VCaP (cell line): ENCODE results near the gene DDX49.
"Not testable (repeated sequence)": the region's sequence is repeated elsewhere in the genome, so short reads cannot be mapped to it uniquely, and the experiment has no call there.

Experiments
- H3K27ac ChIP-seq: fragments of 450-650 bp; 2 replicates; pipeline ENCODE4 v1.5.1; 2017
- TF ChIP-seq, protein P1 (sequence below): fragments of 450-650 bp; conservative IDR thresholded peaks from 2 replicates; pipeline ENCODE4 v1.5.1; 2017; ENCODE audit warnings: mild to moderate bottlenecking, moderate library complexity

DDX49 gene

DNA sequence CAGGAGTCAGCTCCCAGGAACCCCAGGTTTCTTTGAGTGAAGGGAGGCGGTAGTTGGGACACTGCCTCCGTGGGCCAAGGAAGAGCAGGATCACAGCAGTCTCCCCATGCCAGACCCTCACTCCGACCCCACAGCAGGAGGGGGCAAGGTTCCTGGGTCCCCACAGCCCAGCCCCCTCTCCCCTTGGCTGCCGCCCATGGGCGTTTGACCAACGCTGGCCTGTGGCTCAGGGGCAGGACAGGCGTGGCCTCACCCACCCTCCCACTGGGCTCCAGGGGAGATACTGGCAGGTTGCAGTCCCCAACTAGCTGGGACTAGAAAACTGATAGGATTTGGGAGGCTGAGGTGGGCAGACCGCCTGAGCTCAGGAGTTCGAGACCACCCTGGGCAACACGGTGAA lies 9.5 kb upstream of the DDX49 start:
- H3K27ac ChIP-seq = no peak overlapping the region
- TF ChIP-seq, protein P1, sequence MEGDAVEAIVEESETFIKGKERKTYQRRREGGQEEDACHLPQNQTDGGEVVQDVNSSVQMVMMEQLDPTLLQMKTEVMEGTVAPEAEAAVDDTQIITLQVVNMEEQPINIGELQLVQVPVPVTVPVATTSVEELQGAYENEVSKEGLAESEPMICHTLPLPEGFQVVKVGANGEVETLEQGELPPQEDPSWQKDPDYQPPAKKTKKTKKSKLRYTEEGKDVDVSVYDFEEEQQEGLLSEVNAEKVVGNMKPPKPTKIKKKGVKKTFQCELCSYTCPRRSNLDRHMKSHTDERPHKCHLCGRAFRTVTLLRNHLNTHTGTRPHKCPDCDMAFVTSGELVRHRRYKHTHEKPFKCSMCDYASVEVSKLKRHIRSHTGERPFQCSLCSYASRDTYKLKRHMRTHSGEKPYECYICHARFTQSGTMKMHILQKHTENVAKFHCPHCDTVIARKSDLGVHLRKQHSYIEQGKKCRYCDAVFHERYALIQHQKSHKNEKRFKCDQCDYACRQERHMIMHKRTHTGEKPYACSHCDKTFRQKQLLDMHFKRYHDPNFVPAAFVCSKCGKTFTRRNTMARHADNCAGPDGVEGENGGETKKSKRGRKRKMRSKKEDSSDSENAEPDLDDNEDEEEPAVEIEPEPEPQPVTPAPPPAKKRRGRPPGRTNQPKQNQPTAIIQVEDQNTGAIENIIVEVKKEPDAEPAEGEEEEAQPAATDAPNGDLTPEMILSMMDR = no peak

DNA sequence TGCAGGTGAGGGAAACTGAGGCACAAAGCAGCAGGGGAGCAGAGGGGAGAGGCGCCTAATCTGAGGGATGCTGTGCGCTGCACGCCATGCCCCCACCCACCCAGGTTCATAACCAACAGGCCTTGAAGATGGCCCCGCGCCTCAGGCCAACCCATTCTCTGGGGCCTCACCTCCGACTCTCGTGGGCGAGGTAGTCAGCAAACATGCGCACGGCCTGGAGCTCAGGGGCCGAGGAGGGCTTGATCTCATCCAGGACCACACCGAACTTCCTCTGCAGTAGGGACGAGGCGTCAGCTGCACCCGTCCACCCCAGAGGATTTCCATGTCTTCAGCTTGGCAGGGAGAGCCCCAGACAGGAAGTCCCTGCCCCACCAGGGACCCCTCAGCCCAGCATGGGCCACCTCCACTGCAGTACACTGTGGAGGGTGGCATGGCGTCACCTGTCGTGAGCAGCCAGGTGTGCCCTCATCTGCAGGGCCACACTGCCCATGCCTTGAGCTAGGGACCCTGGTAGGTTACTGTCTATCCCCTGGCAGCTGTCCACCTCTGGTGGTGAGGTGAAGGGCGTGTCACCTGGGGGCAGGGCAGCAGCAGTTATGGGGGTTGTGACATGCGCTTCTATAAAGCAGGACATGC lies 8.6 kb upstream of the DDX49 start:
- TF ChIP-seq, protein P1 = no peak
- no peak overlapping the region for H3K27ac ChIP-seq

DNA sequence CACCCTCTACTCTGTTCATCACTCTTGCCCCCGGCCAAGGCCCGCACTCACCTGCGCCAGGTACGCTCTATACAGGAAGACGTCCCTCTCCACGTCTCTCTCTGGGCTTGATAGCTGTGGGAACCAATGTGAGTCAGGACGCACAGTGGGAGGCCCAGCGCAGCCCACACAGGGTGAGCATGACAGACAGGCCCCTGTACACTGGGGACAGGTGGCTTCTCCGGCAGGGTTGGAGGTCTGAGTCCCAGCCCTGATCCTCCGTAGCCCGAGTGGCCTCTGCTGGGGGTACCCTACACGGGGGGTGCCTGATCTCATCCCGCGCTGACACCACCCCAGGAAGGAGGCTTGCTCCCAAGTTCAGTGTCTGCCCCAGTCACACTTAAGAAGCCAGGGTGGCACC lies 6.6 kb upstream of the DDX49 start:
- no peak overlapping the region for H3K27ac ChIP-seq
- TF ChIP-seq, protein P1 = no peak

DNA sequence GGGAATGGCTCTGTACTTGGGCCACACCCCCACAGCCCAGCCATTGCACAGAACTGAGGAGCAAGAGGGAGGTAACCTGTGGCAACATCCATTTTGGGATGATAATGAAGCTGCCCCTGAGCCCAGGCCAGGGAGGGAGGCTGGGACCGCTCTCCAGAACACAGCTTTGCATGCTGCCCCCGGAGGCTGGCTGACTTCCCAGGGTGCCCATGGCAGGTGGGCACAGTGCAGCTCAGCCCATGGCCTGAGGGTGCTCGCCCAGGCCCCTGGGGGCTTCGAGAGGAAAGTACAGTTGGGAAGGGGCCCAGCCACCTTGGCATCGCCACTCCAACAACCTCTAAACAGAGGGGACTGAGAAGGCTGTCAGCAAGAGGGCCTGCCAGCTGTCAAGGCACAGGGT lies 6.0 kb upstream of the DDX49 start:
- TF ChIP-seq, protein P1 = no peak
- no peak overlapping the region for H3K27ac ChIP-seq

DNA sequence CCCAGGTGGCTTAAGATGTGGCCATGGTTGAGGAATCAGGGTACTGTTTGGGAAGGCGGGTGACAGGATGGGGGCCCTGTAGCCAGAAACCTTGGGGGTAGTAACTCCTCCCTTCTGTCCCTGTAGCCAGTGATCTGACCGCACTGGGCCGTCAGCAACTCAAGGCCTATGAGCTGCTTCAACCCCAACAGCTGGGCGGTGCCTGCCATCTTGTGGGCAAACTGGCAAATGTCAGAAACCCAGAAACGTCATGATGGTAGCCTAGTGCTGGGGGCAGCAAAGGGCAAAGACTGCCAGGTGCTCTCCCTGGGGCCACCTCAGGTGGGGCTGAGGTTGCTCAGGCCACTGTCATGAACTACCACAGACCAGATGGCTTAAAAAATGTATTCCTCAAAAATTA lies 3.9 kb upstream of the DDX49 start:
- TF ChIP-seq, protein P1 = peak; percentile 68
- H3K27ac ChIP-seq = no peak overlapping the region

DNA sequence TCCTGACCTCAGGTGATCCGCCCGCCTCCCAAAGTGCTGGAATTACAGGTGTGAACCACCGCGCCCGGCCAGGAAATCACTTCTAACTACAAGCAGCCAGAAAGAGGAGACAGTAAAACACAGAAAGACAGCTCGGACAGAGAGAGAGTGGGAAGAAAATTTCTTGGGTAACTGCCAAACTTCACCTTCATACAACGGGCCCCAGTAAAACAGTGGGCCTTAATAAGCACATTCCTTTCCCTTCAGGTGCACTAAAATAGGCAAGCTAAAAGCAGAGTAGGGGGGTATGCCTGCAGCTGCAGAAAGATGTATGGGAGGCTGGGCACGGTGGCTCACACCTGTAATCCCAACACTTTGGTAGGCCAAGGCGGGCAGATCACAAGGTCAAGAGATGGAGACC lies 1.9 kb upstream of the DDX49 start:
- H3K27ac ChIP-seq = not testable (repeated sequence)

DNA sequence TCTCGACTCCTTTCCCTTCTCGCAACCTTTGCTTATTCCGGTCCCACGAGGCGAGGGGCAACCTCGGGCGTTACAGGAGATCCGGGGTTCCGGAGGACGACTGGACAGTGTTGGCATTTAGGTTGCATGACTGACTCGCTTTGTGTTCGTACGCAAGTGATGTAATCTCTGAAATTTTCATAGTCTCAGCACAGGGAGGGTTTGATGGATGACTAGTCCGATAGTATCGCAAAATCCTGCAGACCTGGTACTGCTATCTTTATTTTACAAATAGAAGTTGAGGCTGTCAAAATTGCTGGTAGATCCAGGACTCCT lies 342 bp downstream of the DDX49 start:
- TF ChIP-seq, protein P1 = no peak
- peak overlapping the region; percentile 77 for H3K27ac ChIP-seq

DNA sequence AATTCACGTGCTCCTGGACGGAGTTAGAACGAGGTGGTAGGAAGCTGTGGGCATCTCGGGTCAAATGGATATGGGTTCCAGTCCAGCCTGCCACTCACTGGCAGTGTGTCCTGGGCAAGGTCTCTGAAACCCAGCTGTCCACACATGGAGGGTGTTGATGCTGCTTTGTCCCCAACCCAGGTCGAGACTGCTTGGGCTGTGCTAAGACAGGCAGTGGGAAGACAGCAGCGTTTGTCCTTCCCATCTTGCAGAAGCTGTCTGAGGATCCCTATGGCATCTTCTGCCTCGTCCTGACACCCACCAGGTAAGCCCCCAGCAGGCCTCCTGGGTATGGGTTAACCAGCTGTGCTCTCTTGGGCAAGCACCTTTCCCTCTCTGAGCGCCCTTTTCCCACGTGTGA lies 885 bp downstream of the DDX49 start:
- TF ChIP-seq, protein P1 = no peak
- peak overlapping the region; percentile 77 for H3K27ac ChIP-seq
